Endothelial cell of umbilical vein (primary cell): Measurements from ENCODE around the gene PNPLA1.

Experiments
- CTCF ChIP-seq, 2 donors: IDR thresholded peaks; 1 replicate in 1 of 2; 2 replicates in 1 of 2; pipeline ENCODE4 v1.5.1; 2011; ENCODE audit warnings: low read length in 2 of 2, mild to moderate bottlenecking in 2 of 2, moderate library complexity in 2 of 2, control low read depth in 1 of 2, inconsistent platforms in 1 of 2, low read depth in 1 of 2; ENCODE audit not compliant: insufficient read depth in 1 of 2; ENCODE audit errors: extremely low read depth in 1 of 2
- EZH2 ChIP-seq: IDR thresholded peaks from 2 replicates; pipeline ENCODE4 v1.6.1; 2012; ENCODE audit warnings: borderline replicate concordance, low read depth, mild to moderate bottlenecking, moderate library complexity, low read length, inconsistent platforms; ENCODE audit not compliant: severe bottlenecking
- MYC ChIP-seq: IDR thresholded peaks from one replicate; pipeline ENCODE4 v1.6.1; 2011; ENCODE audit warnings: mild to moderate bottlenecking, low read depth, low read length
- POLR2A ChIP-seq: IDR thresholded peaks from 2 replicates; pipeline ENCODE4 v1.6.1; 2012; ENCODE audit warnings: low read depth, mild to moderate bottlenecking, control low read depth, low read length
- POLR2AphosphoS5 ChIP-seq: IDR thresholded peaks from 2 replicates; pipeline ENCODE4 v1.6.1; 2012; ENCODE audit warnings: low read depth, mild to moderate bottlenecking, control low read depth, low read length, moderate library complexity; ENCODE audit not compliant: insufficient read depth

GRCh38 chr6:36346486-36347273 is 76.8 kb downstream of the PNPLA1 start:
- TF ChIP-seq CTCF (IDR thresholded peaks at IDR 0.05; ENCODE audit: extremely low read depth in 1 of 2, insufficient read depth in 1 of 2, low read depth in 1 of 2, low read length in 2 of 2) (no peak), EZH2 (no peak), MYC (no peak), POLR2A (no peak), POLR2AphosphoS5 (no peak)
